ENCODE measurements around the gene NEURL1B. TPM values are rescaled to one million over a fixed set of nuclear protein-coding genes. Genes with fewer than 3 reads are reported as not detected.

The NEURL1B gene
- polyA plus RNA-seq, 1 donor from 2014 or later = 12.7 TPM

- Histone ChIP-seq H3K9ac (ENCODE audit: low read length) (no peak overlapping the region), H3F3A (ENCODE audit: insufficient read depth, low read length, poor library complexity, severe bottlenecking) (no peaks in the 10 kb centered on the region), H4K20me1 (ENCODE audit: insufficient read depth) (no peaks in the 10 kb centered on the region), H3K4me2 (ENCODE audit: low read length) (no peak overlapping the region), H3K36me3 (ENCODE audit: insufficient read depth, low read length) (no peaks in the 10 kb centered on the region), H3K27ac (ENCODE audit: low read length) (no peak overlapping the region), H3K9me3 (ENCODE audit: low read length) (no peaks in the 10 kb centered on the region), H3K4me3 (ENCODE audit: low read length) (no peak overlapping the region), H2AFZ (ENCODE audit: low read depth, low read length) (no peak overlapping the region), H3K9me2 (ENCODE audit: insufficient read depth, low read length) (no peaks in the 10 kb centered on the region), H3K79me2 (replicated peaks; ENCODE audit: insufficient read depth, low read length) (no peaks in the 10 kb centered on the region), H3K27me3 (ENCODE audit: insufficient read depth, low read depth, low read length) (no peaks in the 10 kb centered on the region)
- TF ChIP-seq POLR2AphosphoS5 (IDR thresholded peaks at IDR 0.05) (no peak), SMC3 (conservative IDR thresholded peaks at IDR 0.05; ENCODE audit: poor library complexity) (no peak), TAF1 (IDR thresholded peaks at IDR 0.05; ENCODE audit: low read depth) (no peak), CTCF (IDR thresholded peaks at IDR 0.05; ENCODE audit: poor library complexity, severe bottlenecking) (no peak), EZH2 (IDR thresholded peaks at IDR 0.05; ENCODE audit: borderline replicate concordance, insufficient read depth, low read length, poor library complexity, severe bottlenecking) (no peak), RAD21 (conservative IDR thresholded peaks at IDR 0.05) (no peak), EP300 (conservative IDR thresholded peaks at IDR 0.05; ENCODE audit: poor library complexity, severe bottlenecking) (no peak)
- TF ChIP-seq, protein P1, sequence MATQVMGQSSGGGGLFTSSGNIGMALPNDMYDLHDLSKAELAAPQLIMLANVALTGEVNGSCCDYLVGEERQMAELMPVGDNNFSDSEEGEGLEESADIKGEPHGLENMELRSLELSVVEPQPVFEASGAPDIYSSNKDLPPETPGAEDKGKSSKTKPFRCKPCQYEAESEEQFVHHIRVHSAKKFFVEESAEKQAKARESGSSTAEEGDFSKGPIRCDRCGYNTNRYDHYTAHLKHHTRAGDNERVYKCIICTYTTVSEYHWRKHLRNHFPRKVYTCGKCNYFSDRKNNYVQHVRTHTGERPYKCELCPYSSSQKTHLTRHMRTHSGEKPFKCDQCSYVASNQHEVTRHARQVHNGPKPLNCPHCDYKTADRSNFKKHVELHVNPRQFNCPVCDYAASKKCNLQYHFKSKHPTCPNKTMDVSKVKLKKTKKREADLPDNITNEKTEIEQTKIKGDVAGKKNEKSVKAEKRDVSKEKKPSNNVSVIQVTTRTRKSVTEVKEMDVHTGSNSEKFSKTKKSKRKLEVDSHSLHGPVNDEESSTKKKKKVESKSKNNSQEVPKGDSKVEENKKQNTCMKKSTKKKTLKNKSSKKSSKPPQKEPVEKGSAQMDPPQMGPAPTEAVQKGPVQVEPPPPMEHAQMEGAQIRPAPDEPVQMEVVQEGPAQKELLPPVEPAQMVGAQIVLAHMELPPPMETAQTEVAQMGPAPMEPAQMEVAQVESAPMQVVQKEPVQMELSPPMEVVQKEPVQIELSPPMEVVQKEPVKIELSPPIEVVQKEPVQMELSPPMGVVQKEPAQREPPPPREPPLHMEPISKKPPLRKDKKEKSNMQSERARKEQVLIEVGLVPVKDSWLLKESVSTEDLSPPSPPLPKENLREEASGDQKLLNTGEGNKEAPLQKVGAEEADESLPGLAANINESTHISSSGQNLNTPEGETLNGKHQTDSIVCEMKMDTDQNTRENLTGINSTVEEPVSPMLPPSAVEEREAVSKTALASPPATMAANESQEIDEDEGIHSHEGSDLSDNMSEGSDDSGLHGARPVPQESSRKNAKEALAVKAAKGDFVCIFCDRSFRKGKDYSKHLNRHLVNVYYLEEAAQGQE (IDR thresholded peaks at IDR 0.05; ENCODE audit: borderline replicate concordance) = no peak
Observed at GRCh38 chr5:172694541-172694940, 53.5 kb downstream of the NEURL1B start.

GRCh38 chr5:172695232-172696054 lies 54.4 kb downstream of the NEURL1B start:
- H3K9me2 ChIP-seq (ENCODE audit: insufficient read depth, low read length) = no peaks in the 10 kb centered on the region
- no peak overlapping the region for H3K27ac ChIP-seq (ENCODE audit: low read length)
- H3K9me3 ChIP-seq (ENCODE audit: low read length) = no peaks in the 10 kb centered on the region
- H4K20me1 ChIP-seq (ENCODE audit: insufficient read depth) = no peaks in the 10 kb centered on the region
- H3F3A ChIP-seq (ENCODE audit: insufficient read depth, low read length, poor library complexity, severe bottlenecking) = no peaks in the 10 kb centered on the region
- H3K79me2 ChIP-seq (replicated peaks; ENCODE audit: insufficient read depth, low read length) = no peaks in the 10 kb centered on the region
- H3K36me3 ChIP-seq (ENCODE audit: insufficient read depth, low read length) = no peaks in the 10 kb centered on the region
- no peak overlapping the region for H3K4me3 ChIP-seq (ENCODE audit: low read length)
- no peak overlapping the region for H3K4me2 ChIP-seq (ENCODE audit: low read length)
- H3K27me3 ChIP-seq (ENCODE audit: insufficient read depth, low read depth, low read length) = no peaks in the 10 kb centered on the region
- no peak for TF ChIP-seq EZH2 (IDR thresholded peaks at IDR 0.05; ENCODE audit: borderline replicate concordance, insufficient read depth, low read length, poor library complexity, severe bottlenecking)
- TF ChIP-seq RAD21 (conservative IDR thresholded peaks at IDR 0.05) = no peak
- no peak overlapping the region for H2AFZ ChIP-seq (ENCODE audit: low read depth, low read length)
- H3K9ac ChIP-seq (ENCODE audit: low read length) = no peak overlapping the region
